GM23338 (cell line): ENCODE measurements around the gene TBC1D5. TPM values are rescaled to one million over a fixed set of nuclear protein-coding genes. Genes with fewer than 3 reads are reported as not detected.

Experiments
- ATAC-seq: fragments of 200-7000 bp; cut with Tn5 transposase; 3 replicates; pipeline ENCODE4 v1.9.1; 2020
- DNase-seq: peaks from one replicate; pipeline ENCODE4 v3.0.0-alpha.2; 2015; ENCODE audit warnings: low spot score
- H2AFZ ChIP-seq: fragments of 200-600 bp; sonication (generic); 2 replicates; pipeline ENCODE4 v1.8.0; 2016; ENCODE audit warnings: antibody characterized with exemption, mild to moderate bottlenecking, moderate library complexity
- H3F3A ChIP-seq: fragments of 200-600 bp; sonication (generic); replicated peaks from 2 replicates; pipeline ENCODE4 v1.8.0; 2017; ENCODE audit warnings: antibody characterized with exemption, mixed run types, low read depth
- H3K27ac ChIP-seq: fragments of 200-600 bp; sonication (generic); 2 replicates; pipeline ENCODE4 v1.6.1; 2016; ENCODE audit warnings: low read depth
- H3K27me3 ChIP-seq: fragments of 200-600 bp; sonication (generic); 2 replicates; pipeline ENCODE4 v1.8.0; 2016; ENCODE audit warnings: mild to moderate bottlenecking, mixed run types, moderate library complexity; ENCODE audit not compliant: insufficient read depth
- H3K36me3 ChIP-seq: fragments of 200-600 bp; sonication (generic); 2 replicates; pipeline ENCODE4 v1.8.0; 2016; ENCODE audit warnings: mild to moderate bottlenecking; ENCODE audit not compliant: insufficient read depth
- H3K4me1 ChIP-seq: fragments of 200-600 bp; sonication (generic); 2 replicates; pipeline ENCODE4 v1.8.0; 2016; ENCODE audit warnings: mild to moderate bottlenecking, moderate library complexity; ENCODE audit not compliant: insufficient read depth
- H3K4me2 ChIP-seq: fragments of 200-600 bp; sonication (generic); 2 replicates; pipeline ENCODE4 v1.7.1; 2017; ENCODE audit warnings: mixed run types
- H3K4me3 ChIP-seq: fragments of 200-600 bp; sonication (generic); 2 replicates; pipeline ENCODE4 v1.6.1; 2016; ENCODE audit warnings: mixed run types
- H3K79me2 ChIP-seq: fragments of 200-600 bp; sonication (generic); replicated peaks from 2 replicates; pipeline ENCODE4 v1.8.0; 2017; ENCODE audit warnings: mild to moderate bottlenecking; ENCODE audit not compliant: insufficient read depth
- H3K9me2 ChIP-seq: fragments of 200-600 bp; sonication (generic); 2 replicates; pipeline ENCODE4 v1.8.0; 2017; ENCODE audit not compliant: insufficient read depth
- H4K20me1 ChIP-seq: fragments of 200-600 bp; sonication (generic); replicated peaks from 2 replicates; pipeline ENCODE4 v1.8.0; 2017; ENCODE audit warnings: mild to moderate bottlenecking; ENCODE audit not compliant: insufficient read depth
- H3K27ac Mint-ChIP-seq: 2 replicates; pipeline ENCODE4 v1.8.0; 2020; ENCODE audit warnings: inconsistent platforms, mild to moderate bottlenecking, moderate library complexity, mixed read lengths
- H3K27me3 Mint-ChIP-seq: 3 replicates; pipeline ENCODE4 v1.8.0; 2022; ENCODE audit warnings: low read depth, mild to moderate bottlenecking, moderate library complexity, mixed read lengths, inconsistent platforms; ENCODE audit not compliant: insufficient read depth, poor library complexity
- H3K36me3 Mint-ChIP-seq: 3 replicates; pipeline ENCODE4 v1.8.0; 2021; ENCODE audit warnings: low read depth, mild to moderate bottlenecking, inconsistent platforms, moderate library complexity, mixed read lengths
- H3K4me1 Mint-ChIP-seq: 3 replicates; pipeline ENCODE4 v1.8.0; 2020; ENCODE audit warnings: mild to moderate bottlenecking, inconsistent platforms, mixed read lengths
- H3K4me3 Mint-ChIP-seq: 3 replicates; pipeline ENCODE4 v1.8.0; 2021; ENCODE audit warnings: moderate library complexity, mild to moderate bottlenecking, inconsistent platforms, mixed read lengths
- H3K9me3 Mint-ChIP-seq: 3 replicates; pipeline ENCODE4 v1.8.0; 2020; ENCODE audit warnings: moderate library complexity, mild to moderate bottlenecking, inconsistent platforms, mixed read lengths
- EZH2 ChIP-seq: fragments of 200-600 bp; sonication (generic); IDR thresholded peaks from one replicate; pipeline ENCODE4 v1.8.0; 2017; ENCODE audit warnings: antibody characterized with exemption, mild to moderate bottlenecking, low read depth; ENCODE audit not compliant: unreplicated experiment
- EZH2phosphoT487 ChIP-seq: fragments of 200-600 bp; sonication (generic); IDR thresholded peaks from one replicate; pipeline ENCODE4 v1.8.1; 2018; ENCODE audit warnings: antibody characterized with exemption; ENCODE audit not compliant: unreplicated experiment
- JUNB ChIP-seq: IDR thresholded peaks from one replicate; pipeline ENCODE4 v1.6.1; 2016; ENCODE audit warnings: antibody characterized with exemption; ENCODE audit not compliant: unreplicated experiment
- polyA plus RNA-seq: library from polyadenylated mRNA; unstranded; fragments of >200 nt; fragmentation: Nextera tagmentation; extraction: Ambion mirVana; gene quantifications from 2 replicates; pipeline ENCODE4 v1.2.1, GENCODE V29; 2016
- total RNA-seq: library from RNA; depleted of rRNA; stranded (reverse); fragments of >200 nt; shearing (Covaris generic); gene quantifications from 2 replicates; pipeline ENCODE4 v1.2.3, GENCODE V29; 2014
- TF ChIP-seq, protein P1 (sequence below), 2 experiments: fragments of 200-600 bp in 1 of 2; sonication (generic) in 1 of 2; conservative IDR thresholded peaks; 2 replicates each; pipeline versions ENCODE4 v1.5.1 to v1.6.1; 2016 to 2017; ENCODE audit warnings: antibody characterized with exemption in 2 of 2, low read depth in 2 of 2, mild to moderate bottlenecking in 2 of 2, moderate library complexity in 1 of 2
- TF ChIP-seq, protein P2 (sequence below): fragments of 250-450 bp; sonication (Bioruptor Pico); IDR thresholded peaks from 2 replicates; pipeline ENCODE4 v1.5.0; 2020; ENCODE audit warnings: mild to moderate bottlenecking, moderate library complexity

The TBC1D5 gene
- total and polyA plus RNA-seq, 2 experiments from 2014 or later, result 21.8 to 48.1 TPM

DNA sequence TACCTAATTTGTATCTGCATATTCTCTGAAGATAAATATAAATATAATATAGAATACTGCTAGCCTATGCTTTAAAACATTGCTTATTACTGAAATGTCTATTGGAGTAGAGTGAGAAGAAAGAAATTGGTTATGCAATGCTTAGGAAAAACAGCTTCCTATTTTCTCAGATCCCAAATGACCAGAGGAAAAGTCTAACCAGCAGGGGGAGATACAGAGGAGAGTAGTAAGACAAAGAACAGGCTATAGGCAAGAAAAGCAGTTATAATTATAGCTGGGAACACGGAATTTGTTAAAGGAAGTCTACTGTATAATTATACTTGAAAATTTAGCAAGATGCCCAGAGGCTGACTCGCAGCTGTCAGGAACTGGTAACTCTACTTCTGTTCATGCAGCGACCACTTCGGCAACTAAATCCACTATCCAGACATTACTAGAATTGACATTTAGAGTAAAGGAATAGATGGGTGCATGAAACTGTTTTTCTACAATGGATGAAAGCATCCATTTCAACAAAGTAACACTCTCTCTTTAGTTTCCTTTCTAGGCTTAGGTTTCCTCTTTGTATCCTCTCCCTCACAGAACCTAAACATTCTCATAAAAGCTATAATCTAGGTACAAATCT lies 97.2 kb downstream of the TBC1D5 start:
- Histone ChIP-seq H3K27ac (no peak overlapping the region), H3K4me1 (peaks cover 4% of the 10 kb centered on the region; the same call in 1 of the 2 replicates), H3K4me3 (no peak overlapping the region), H3K27me3 (no peaks in the 10 kb centered on the region), H3K36me3 (no peaks in the 10 kb centered on the region), H3K4me2 (no peak overlapping the region), H3F3A (no peaks in the 10 kb centered on the region), H3K79me2 (peaks cover 15% of the 10 kb centered on the region), H4K20me1 (0 out of 2 replicates have a peak, but pooled peaks cover 4% of the 10 kb centered on the region), H3K9me2 (no peaks in the 10 kb centered on the region), H2AFZ (no peak overlapping the region)
- no peak overlapping the region for H3K27ac Mint-ChIP-seq
- peaks cover 5% of the 10 kb centered on the region; the same call in 2 of the 3 replicates for H3K36me3 Mint-ChIP-seq
- peaks cover 2% of the 10 kb centered on the region for H3K27me3 Mint-ChIP-seq
- peaks cover 5% of the 10 kb centered on the region; the same call in 2 of the 3 replicates for H3K9me3 Mint-ChIP-seq
- ATAC-seq (peak; percentile 66), DNase-seq (peak; percentile 86)
- TF ChIP-seq, protein P1, sequence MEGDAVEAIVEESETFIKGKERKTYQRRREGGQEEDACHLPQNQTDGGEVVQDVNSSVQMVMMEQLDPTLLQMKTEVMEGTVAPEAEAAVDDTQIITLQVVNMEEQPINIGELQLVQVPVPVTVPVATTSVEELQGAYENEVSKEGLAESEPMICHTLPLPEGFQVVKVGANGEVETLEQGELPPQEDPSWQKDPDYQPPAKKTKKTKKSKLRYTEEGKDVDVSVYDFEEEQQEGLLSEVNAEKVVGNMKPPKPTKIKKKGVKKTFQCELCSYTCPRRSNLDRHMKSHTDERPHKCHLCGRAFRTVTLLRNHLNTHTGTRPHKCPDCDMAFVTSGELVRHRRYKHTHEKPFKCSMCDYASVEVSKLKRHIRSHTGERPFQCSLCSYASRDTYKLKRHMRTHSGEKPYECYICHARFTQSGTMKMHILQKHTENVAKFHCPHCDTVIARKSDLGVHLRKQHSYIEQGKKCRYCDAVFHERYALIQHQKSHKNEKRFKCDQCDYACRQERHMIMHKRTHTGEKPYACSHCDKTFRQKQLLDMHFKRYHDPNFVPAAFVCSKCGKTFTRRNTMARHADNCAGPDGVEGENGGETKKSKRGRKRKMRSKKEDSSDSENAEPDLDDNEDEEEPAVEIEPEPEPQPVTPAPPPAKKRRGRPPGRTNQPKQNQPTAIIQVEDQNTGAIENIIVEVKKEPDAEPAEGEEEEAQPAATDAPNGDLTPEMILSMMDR (conservative IDR thresholded peaks at IDR 0.05; ENCODE audit: low read depth in 2 of 2), result peak; percentile 68 to 83
- no peak for TF ChIP-seq JUNB
- no peak for TF ChIP-seq EZH2phosphoT487
- no peak for TF ChIP-seq EZH2
- TF ChIP-seq, protein P2, sequence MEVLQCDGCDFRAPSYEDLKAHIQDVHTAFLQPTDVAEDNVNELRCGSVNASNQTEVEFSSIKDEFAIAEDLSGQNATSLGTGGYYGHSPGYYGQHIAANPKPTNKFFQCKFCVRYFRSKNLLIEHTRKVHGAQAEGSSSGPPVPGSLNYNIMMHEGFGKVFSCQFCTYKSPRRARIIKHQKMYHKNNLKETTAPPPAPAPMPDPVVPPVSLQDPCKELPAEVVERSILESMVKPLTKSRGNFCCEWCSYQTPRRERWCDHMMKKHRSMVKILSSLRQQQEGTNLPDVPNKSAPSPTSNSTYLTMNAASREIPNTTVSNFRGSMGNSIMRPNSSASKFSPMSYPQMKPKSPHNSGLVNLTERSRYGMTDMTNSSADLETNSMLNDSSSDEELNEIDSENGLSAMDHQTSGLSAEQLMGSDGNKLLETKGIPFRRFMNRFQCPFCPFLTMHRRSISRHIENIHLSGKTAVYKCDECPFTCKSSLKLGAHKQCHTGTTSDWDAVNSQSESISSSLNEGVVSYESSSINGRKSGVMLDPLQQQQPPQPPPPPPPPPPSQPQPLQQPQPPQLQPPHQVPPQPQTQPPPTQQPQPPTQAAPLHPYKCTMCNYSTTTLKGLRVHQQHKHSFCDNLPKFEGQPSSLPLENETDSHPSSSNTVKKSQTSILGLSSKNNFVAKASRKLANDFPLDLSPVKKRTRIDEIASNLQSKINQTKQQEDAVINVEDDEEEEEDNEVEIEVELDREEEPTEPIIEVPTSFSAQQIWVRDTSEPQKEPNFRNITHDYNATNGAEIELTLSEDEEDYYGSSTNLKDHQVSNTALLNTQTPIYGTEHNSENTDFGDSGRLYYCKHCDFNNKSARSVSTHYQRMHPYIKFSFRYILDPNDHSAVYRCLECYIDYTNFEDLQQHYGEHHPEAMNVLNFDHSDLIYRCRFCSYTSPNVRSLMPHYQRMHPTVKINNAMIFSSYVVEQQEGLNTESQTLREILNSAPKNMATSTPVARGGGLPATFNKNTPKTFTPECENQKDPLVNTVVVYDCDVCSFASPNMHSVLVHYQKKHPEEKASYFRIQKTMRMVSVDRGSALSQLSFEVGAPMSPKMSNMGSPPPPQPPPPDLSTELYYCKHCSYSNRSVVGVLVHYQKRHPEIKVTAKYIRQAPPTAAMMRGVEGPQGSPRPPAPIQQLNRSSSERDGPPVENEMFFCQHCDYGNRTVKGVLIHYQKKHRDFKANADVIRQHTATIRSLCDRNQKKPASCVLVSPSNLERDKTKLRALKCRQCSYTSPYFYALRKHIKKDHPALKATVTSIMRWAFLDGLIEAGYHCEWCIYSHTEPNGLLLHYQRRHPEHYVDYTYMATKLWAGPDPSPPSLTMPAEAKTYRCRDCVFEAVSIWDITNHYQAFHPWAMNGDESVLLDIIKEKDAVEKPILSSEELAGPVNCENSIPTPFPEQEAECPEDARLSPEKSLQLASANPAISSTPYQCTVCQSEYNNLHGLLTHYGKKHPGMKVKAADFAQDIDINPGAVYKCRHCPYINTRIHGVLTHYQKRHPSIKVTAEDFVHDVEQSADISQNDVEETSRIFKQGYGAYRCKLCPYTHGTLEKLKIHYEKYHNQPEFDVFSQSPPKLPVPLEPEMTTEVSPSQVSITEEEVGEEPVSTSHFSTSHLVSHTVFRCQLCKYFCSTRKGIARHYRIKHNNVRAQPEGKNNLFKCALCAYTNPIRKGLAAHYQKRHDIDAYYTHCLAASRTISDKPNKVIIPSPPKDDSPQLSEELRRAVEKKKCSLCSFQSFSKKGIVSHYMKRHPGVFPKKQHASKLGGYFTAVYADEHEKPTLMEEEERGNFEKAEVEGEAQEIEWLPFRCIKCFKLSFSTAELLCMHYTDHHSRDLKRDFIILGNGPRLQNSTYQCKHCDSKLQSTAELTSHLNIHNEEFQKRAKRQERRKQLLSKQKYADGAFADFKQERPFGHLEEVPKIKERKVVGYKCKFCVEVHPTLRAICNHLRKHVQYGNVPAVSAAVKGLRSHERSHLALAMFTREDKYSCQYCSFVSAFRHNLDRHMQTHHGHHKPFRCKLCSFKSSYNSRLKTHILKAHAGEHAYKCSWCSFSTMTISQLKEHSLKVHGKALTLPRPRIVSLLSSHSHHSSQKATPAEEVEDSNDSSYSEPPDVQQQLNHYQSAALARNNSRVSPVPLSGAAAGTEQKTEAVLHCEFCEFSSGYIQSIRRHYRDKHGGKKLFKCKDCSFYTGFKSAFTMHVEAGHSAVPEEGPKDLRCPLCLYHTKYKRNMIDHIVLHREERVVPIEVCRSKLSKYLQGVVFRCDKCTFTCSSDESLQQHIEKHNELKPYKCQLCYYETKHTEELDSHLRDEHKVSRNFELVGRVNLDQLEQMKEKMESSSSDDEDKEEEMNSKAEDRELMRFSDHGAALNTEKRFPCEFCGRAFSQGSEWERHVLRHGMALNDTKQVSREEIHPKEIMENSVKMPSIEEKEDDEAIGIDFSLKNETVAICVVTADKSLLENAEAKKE (CRISPR knock-in tag), result no peak
- H3K4me1 Mint-ChIP-seq, result peaks cover 6% of the 10 kb centered on the region; the same call in 2 of the 3 replicates
- no peak overlapping the region for H3K4me3 Mint-ChIP-seq
